ENCODE data around the gene EPHB1. TPM values are rescaled to one million over a fixed set of nuclear protein-coding genes. Genes with fewer than 3 reads are reported as not detected.

EPHB1 gene
- total RNA-seq, 4 donors from 2014 or later: 1.00 to 8.9 (median 4.5) TPM

GRCh38 chr3:134850761-134851160, 55.7 kb downstream of the EPHB1 start:
- DNase-seq (no peak), ATAC-seq (no peak)
- Histone ChIP-seq H3K27me3 (no peaks in the 10 kb centered on the region), H3K27ac (no peak overlapping the region), H3K4me1 (peaks cover 6 to 12% of the 10 kb centered on the region in 2 donors), H3K4me3 (no peak overlapping the region), H3K9me3 (no peaks in the 10 kb centered on the region), H3K36me3 (no peaks in the 10 kb centered on the region)
- no peak for TF ChIP-seq POLR2A (IDR thresholded peaks at IDR 0.05)
- TF ChIP-seq, protein P1, sequence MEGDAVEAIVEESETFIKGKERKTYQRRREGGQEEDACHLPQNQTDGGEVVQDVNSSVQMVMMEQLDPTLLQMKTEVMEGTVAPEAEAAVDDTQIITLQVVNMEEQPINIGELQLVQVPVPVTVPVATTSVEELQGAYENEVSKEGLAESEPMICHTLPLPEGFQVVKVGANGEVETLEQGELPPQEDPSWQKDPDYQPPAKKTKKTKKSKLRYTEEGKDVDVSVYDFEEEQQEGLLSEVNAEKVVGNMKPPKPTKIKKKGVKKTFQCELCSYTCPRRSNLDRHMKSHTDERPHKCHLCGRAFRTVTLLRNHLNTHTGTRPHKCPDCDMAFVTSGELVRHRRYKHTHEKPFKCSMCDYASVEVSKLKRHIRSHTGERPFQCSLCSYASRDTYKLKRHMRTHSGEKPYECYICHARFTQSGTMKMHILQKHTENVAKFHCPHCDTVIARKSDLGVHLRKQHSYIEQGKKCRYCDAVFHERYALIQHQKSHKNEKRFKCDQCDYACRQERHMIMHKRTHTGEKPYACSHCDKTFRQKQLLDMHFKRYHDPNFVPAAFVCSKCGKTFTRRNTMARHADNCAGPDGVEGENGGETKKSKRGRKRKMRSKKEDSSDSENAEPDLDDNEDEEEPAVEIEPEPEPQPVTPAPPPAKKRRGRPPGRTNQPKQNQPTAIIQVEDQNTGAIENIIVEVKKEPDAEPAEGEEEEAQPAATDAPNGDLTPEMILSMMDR (IDR thresholded peaks at IDR 0.05 in 4 of 5, conservative IDR thresholded peaks at IDR 0.05 in 1 of 5): no peak
- in situ Hi-C loops (cut with MboI; ENCODE audit: low sequenced_read_pairs in 4 of 4) (no loop called here), intact Hi-C loops (cut with DNase I; ENCODE audit: low total_unique reads) (no loop called here)

GRCh38 chr3:134852132-134852531, 57.1 kb downstream of the EPHB1 start:
- DNase-seq (no peak), ATAC-seq (no peak)
- no peaks in the 10 kb centered on the region for H3K9me3 ChIP-seq
- intact Hi-C loops (cut with DNase I; ENCODE audit: low total_unique reads): no loop called here
- in situ Hi-C loops (cut with MboI; ENCODE audit: low sequenced_read_pairs in 4 of 4): no loop called here
- no peaks in the 10 kb centered on the region for H3K36me3 ChIP-seq
- no peak overlapping the region for H3K4me3 ChIP-seq
- H3K27ac ChIP-seq: no peak overlapping the region
- peaks cover 6 to 12% of the 10 kb centered on the region in 2 donors for H3K4me1 ChIP-seq
- H3K27me3 ChIP-seq: no peaks in the 10 kb centered on the region
- TF ChIP-seq, protein P1 (IDR thresholded peaks at IDR 0.05 in 4 of 5, conservative IDR thresholded peaks at IDR 0.05 in 1 of 5): no peak
- TF ChIP-seq POLR2A (IDR thresholded peaks at IDR 0.05): no peak

DNA sequence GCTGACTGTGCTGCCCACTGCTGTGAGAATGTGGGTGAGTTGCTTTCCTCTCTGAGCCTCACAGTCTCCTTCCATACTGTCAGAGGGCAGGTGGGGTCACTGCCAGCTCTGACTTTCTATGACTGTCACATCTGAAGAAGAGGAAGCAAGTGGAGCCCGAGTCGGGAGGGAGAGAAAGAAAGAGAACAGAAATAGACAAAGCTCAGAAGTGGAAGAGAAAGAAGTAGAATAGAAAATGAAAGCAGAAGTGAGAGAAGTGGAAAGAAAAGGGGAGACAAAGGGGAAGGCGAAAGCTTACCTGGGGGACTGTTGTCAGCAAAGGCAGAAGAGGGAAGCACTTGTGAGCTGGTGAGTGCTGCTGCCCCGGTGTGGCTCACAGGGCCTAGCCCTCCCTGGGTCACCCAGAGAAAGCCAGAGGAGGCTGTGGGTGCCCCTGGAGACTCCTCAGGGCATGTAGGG, 57.9 kb downstream of the EPHB1 start:
- Histone ChIP-seq H3K9me3 (no peaks in the 10 kb centered on the region), H3K4me3 (no peak overlapping the region), H3K4me1 (peaks cover 6 to 12% of the 10 kb centered on the region in 2 donors), H3K36me3 (no peaks in the 10 kb centered on the region), H3K27me3 (no peaks in the 10 kb centered on the region), H3K27ac (no peak overlapping the region)
- ATAC-seq (no peak), DNase-seq (no peak)
- no peak for TF ChIP-seq POLR2A (IDR thresholded peaks at IDR 0.05)
- TF ChIP-seq, protein P1 (IDR thresholded peaks at IDR 0.05 in 4 of 5, conservative IDR thresholded peaks at IDR 0.05 in 1 of 5): no peak
- intact Hi-C loops (cut with DNase I; ENCODE audit: low total_unique reads) (no loop called here), in situ Hi-C loops (cut with MboI; ENCODE audit: low sequenced_read_pairs in 4 of 4) (no loop called here)

- Histone ChIP-seq H3K4me1 (peaks cover 6 to 12% of the 10 kb centered on the region in 2 donors), H3K27ac (no peak overlapping the region), H3K9me3 (no peaks in the 10 kb centered on the region), H3K36me3 (no peaks in the 10 kb centered on the region), H3K4me3 (no peak overlapping the region), H3K27me3 (no peaks in the 10 kb centered on the region)
- TF ChIP-seq POLR2A (IDR thresholded peaks at IDR 0.05): no peak
- TF ChIP-seq, protein P1 (IDR thresholded peaks at IDR 0.05 in 4 of 5, conservative IDR thresholded peaks at IDR 0.05 in 1 of 5): no peak
- in situ Hi-C loops (cut with MboI; ENCODE audit: low sequenced_read_pairs in 4 of 4) (no loop called here), intact Hi-C loops (cut with DNase I; ENCODE audit: low total_unique reads) (no loop called here)
- peak; percentile 39 to 69 for DNase-seq
- peak; percentile 76 to 79 for ATAC-seq
Observed at GRCh38 chr3:134854254-134854653, 59.2 kb downstream of the EPHB1 start.

DNA sequence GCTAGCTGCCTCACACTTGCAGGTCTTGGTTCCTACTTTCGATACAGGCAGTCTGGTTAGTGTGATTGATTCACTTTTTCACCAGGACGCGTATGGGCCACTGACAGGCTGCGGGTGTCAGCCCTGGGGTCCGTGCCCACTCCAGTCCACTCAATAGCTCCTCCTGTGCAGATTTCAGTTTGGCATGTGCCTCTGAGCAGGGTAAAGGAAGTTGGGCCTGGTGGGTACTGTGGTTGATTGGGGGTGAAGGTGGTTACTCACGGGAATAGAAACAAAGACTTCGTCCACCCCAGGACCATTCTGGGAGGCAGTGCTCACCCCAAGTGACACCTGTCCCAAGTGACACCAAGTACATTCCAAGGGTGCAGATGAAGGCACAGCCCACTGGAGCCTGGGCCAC, 62.3 kb downstream of the EPHB1 start:
- DNase-seq (no peak), ATAC-seq (no peak)
- H3K9me3 ChIP-seq: no peaks in the 10 kb centered on the region
- in situ Hi-C loops (cut with MboI; ENCODE audit: low sequenced_read_pairs in 4 of 4): no loop called here
- TF ChIP-seq, protein P1 (IDR thresholded peaks at IDR 0.05 in 4 of 5, conservative IDR thresholded peaks at IDR 0.05 in 1 of 5): no peak
- no peak for TF ChIP-seq POLR2A (IDR thresholded peaks at IDR 0.05)
- no peaks in the 10 kb centered on the region for H3K27me3 ChIP-seq
- intact Hi-C loops (cut with DNase I; ENCODE audit: low total_unique reads): no loop called here
- H3K36me3 ChIP-seq: no peaks in the 10 kb centered on the region
- no peak overlapping the region for H3K27ac ChIP-seq
- H3K4me3 ChIP-seq: no peak overlapping the region
- H3K4me1 ChIP-seq: peaks cover 0 to 3% of the 10 kb centered on the region in 2 donors
